SK-MEL-5 (cell line): ENCODE data around the gene STRN4. TPM values are rescaled to one million over a fixed set of nuclear protein-coding genes. Genes with fewer than 3 reads are reported as not detected.
A peak's percentile ranks its signal among the peaks of the same experiment; 100 is the strongest.
"Not testable (repeated sequence)": the region's sequence is repeated elsewhere in the genome, so short reads cannot be mapped to it uniquely, and the experiment has no call there.

Experiments
- DNase-seq: peaks from one replicate; pipeline ENCODE4 v3.0.0-alpha.2; 2016; ENCODE audit warnings: low read depth, low spot score
- in situ Hi-C: cut with HindIII; loops from 2 replicates; pipeline ENCODE4 v1.10.0; 2016; ENCODE audit warnings: low sequenced_read_pairs, high pct_unique_total_duplicates, low pct_unique_long_range_greater_than_20kb
- polyA plus RNA-seq, 2 experiments: library from polyadenylated mRNA; depleted of rRNA; stranded (reverse); fragments of >200 nt; gene quantifications; 2 replicates each; pipeline ENCODE4 v1.2.3, GENCODE V29; 2015
- total RNA-seq: library from RNA; depleted of rRNA; stranded (reverse); fragments of >200 nt; shearing (Covaris generic); gene quantifications from 2 replicates; pipeline ENCODE4 v1.2.3, GENCODE V29; 2014; rRNA removed

STRN4 gene
- total RNA-seq, result 52.7 and 61.9 TPM in 2 replicates
- polyA plus RNA-seq (2015; cell fraction: cytosol; rRNA removed), result 107 and 144 TPM in 2 replicates
- polyA plus RNA-seq (2015; cell fraction: nucleus; rRNA removed), result 158 and 177 TPM in 2 replicates

GRCh38 chr19:46746281-46747057 lies at the start of gene STRN4:
Gene STRN4, minus strand, starts transcription at chr19:46746450. Its CDS starts 20 bp downstream, at chr19:46746430.
- in situ Hi-C loops, result no loop called here
- peak; percentile 41 for DNase-seq

GRCh38 chr19:46791944-46792343 lies 45.7 kb upstream of the STRN4 start:
- no peak for DNase-seq
- in situ Hi-C loops, result no loop called here

GRCh38 chr19:46789371-46789770 lies 43.1 kb upstream of the STRN4 start:
- in situ Hi-C loops, result no loop called here
- DNase-seq, result no peak

- no peak for DNase-seq
- in situ Hi-C loops, result no loop called here
These were observed 42.7 kb upstream of the STRN4 start for GRCh38 chr19:46788968-46789338.

- in situ Hi-C loops, result no loop called here
- peak; percentile 96 for DNase-seq
These were observed 42.2 kb upstream of the STRN4 start, which contains the start of gene SLC1A5 for GRCh38 chr19:46788262-46788967. Gene SLC1A5, minus strand, starts transcription at chr19:46788594. Its CDS starts 629 bp downstream, at chr19:46787965.

GRCh38 chr19:46787331-46788261 lies 41.3 kb upstream of the STRN4 start:
- in situ Hi-C loops, result no loop called here
- DNase-seq, result peak; percentile 50

GRCh38 chr19:46787040-46787330 lies 40.7 kb upstream of the STRN4 start:
- DNase-seq, result no peak
- in situ Hi-C loops, result no loop called here

GRCh38 chr19:46786236-46787039 lies 40.2 kb upstream of the STRN4 start:
- in situ Hi-C loops, result no loop called here
- DNase-seq, result peak; percentile 43

- DNase-seq, result no peak
- in situ Hi-C loops, result no loop called here
These were observed 39.7 kb upstream of the STRN4 start for GRCh38 chr19:46785980-46786235.

GRCh38 chr19:46785054-46785979 lies 39.1 kb upstream of the STRN4 start:
- DNase-seq, result no peak
- in situ Hi-C loops, result no loop called here

- in situ Hi-C loops, result no loop called here
- DNase-seq, result peak; percentile 80
These were observed 38.2 kb upstream of the STRN4 start for GRCh38 chr19:46784262-46785053.

- DNase-seq, result no peak
- in situ Hi-C loops, result no loop called here
These were observed 37.4 kb upstream of the STRN4 start for GRCh38 chr19:46783670-46784069.

GRCh38 chr19:46782355-46783019 lies 36.2 kb upstream of the STRN4 start:
- DNase-seq, result no peak
- in situ Hi-C loops, result no loop called here

- DNase-seq, in situ Hi-C loops: not testable (repeated sequence)
These were observed 31.9 kb upstream of the STRN4 start for GRCh38 chr19:46777956-46778645.
